Measurements from ENCODE around the gene MRPS26.
"Not testable (repeated sequence)": the region's sequence is repeated elsewhere in the genome, so short reads cannot be mapped to it uniquely, and the experiment has no call there.

The MRPS26 gene
- 15.6 to 77.7 (median 32.7) reads per million in 3 experiments for total RNA-seq

- DNase-seq = peak; percentile 71
These were observed at the start of gene MRPS26 for GRCh38 chr20:3045816-3046676. Gene MRPS26 (plus strand): TSS chr20:3046052. CDS start chr20:3046069, 17 bp downstream.

- DNase-seq = no peak
These were observed 47.1 kb upstream of the MRPS26 start for GRCh38 chr20:2998728-2999127.

GRCh38 chr20:3000852-3001523 is 44.9 kb upstream of the MRPS26 start:
- peak; percentile 7 for DNase-seq

- DNase-seq = no peak
These were observed 42.4 kb upstream of the MRPS26 start for GRCh38 chr20:3003416-3003815.

- DNase-seq = no peak
These were observed 34.7 kb upstream of the MRPS26 start for GRCh38 chr20:3010985-3011723.

GRCh38 chr20:3011752-3012151 is 34.1 kb upstream of the MRPS26 start:
- no peak for DNase-seq

GRCh38 chr20:3013771-3014170 is 32.1 kb upstream of the MRPS26 start:
- DNase-seq = no peak

- no peak for DNase-seq
These were observed 31.7 kb upstream of the MRPS26 start for GRCh38 chr20:3014179-3014578.

- DNase-seq = no peak
These were observed 31.2 kb upstream of the MRPS26 start for GRCh38 chr20:3014662-3015061.

- not testable (repeated sequence) for DNase-seq
These were observed 30.6 kb upstream of the MRPS26 start for GRCh38 chr20:3015302-3015701.

GRCh38 chr20:3021327-3021726 is 24.5 kb upstream of the MRPS26 start:
- no peak for DNase-seq

- no peak for DNase-seq
These were observed 24.1 kb upstream of the MRPS26 start for GRCh38 chr20:3021777-3022176.

- not testable (repeated sequence) for DNase-seq
These were observed 23.0 kb upstream of the MRPS26 start for GRCh38 chr20:3022559-3023490.

- DNase-seq = no peak
These were observed 17.9 kb upstream of the MRPS26 start for GRCh38 chr20:3027987-3028386.

- no peak for DNase-seq
These were observed 14.2 kb upstream of the MRPS26 start for GRCh38 chr20:3031524-3032147.

- DNase-seq = no peak
These were observed 13.2 kb upstream of the MRPS26 start for GRCh38 chr20:3032624-3033023.

- no peak for DNase-seq
These were observed 8.2 kb upstream of the MRPS26 start for GRCh38 chr20:3037654-3038053.

GRCh38 chr20:3038454-3038853 is 7.4 kb upstream of the MRPS26 start:
- DNase-seq = no peak

- no peak for DNase-seq
These were observed 6.4 kb upstream of the MRPS26 start for GRCh38 chr20:3039426-3039825.

- no peak for DNase-seq
These were observed 5.8 kb upstream of the MRPS26 start for GRCh38 chr20:3040086-3040485.

GRCh38 chr20:3041854-3042409 is 3.9 kb upstream of the MRPS26 start:
- DNase-seq = no peak
